Measurements from ENCODE around the gene CDC20.

Gene CDC20

GRCh38 chr1:43386676-43387075 lies 27.9 kb downstream of the CDC20 start:
- DNase-seq (ENCODE audit: extremely low read depth, low read depth) = no peak
- TF ChIP-seq CTCF (IDR thresholded peaks at IDR 0.05; ENCODE audit: low read depth, low read length, missing control alignments) = no peak

GRCh38 chr1:43387976-43388599 lies 29.3 kb downstream of the CDC20 start:
- no peak for DNase-seq (ENCODE audit: extremely low read depth, low read depth)
- H3K4me3 ChIP-seq (replicated peaks; ENCODE audit: low read depth, low read length) = peak overlapping the region; percentile 73; the same call in 1 of the 2 replicates
- no peak for TF ChIP-seq CTCF (IDR thresholded peaks at IDR 0.05; ENCODE audit: low read depth, low read length, missing control alignments)

More at GRCh38 chr1:43386676-43387075, 27.9 kb downstream of the CDC20 start:
- no peak overlapping the region for H3K4me3 ChIP-seq (replicated peaks; ENCODE audit: low read depth, low read length)

- H3K4me3 ChIP-seq (replicated peaks; ENCODE audit: low read depth, low read length) = peak overlapping the region; percentile 73
- no peak for DNase-seq (ENCODE audit: extremely low read depth, low read depth)
- TF ChIP-seq CTCF (IDR thresholded peaks at IDR 0.05; ENCODE audit: low read depth, low read length, missing control alignments) = no peak
Observed at GRCh38 chr1:43388613-43389012, 29.8 kb downstream of the CDC20 start.

- TF ChIP-seq CTCF (IDR thresholded peaks at IDR 0.05; ENCODE audit: low read depth, low read length, missing control alignments) = no peak
- DNase-seq (ENCODE audit: extremely low read depth, low read depth) = peak; percentile 78
- H3K4me3 ChIP-seq (replicated peaks; ENCODE audit: low read depth, low read length) = peak within 1 kb of the TSS; percentile 73
Observed at GRCh38 chr1:43389326-43390313, 30.8 kb downstream of the CDC20 start, which contains the start of the genes MED8 and SZT2. MED8 (minus strand) TSS chr1:43389800; CDS start chr1:43389764, 36 bp downstream. SZT2 (plus strand) TSS chr1:43389899; CDS start chr1:43389969, 70 bp downstream.

- H3K4me3 ChIP-seq (replicated peaks; ENCODE audit: low read depth, low read length) = no peak overlapping the region
- DNase-seq (ENCODE audit: extremely low read depth, low read depth) = no peak
- TF ChIP-seq CTCF (IDR thresholded peaks at IDR 0.05; ENCODE audit: low read depth, low read length, missing control alignments) = no peak
Observed at GRCh38 chr1:43392702-43393101, 33.9 kb downstream of the CDC20 start.

GRCh38 chr1:43395523-43395922 lies 36.7 kb downstream of the CDC20 start:
- no peak overlapping the region for H3K4me3 ChIP-seq (replicated peaks; ENCODE audit: low read depth, low read length)

More at GRCh38 chr1:43395523-43395922, 36.7 kb downstream of the CDC20 start:
- TF ChIP-seq CTCF (IDR thresholded peaks at IDR 0.05; ENCODE audit: low read depth, low read length, missing control alignments) = no peak
- no peak for DNase-seq (ENCODE audit: extremely low read depth, low read depth)

Measured in HFF-Myc (cell line).